ENCODE measurements around the gene KIF26A.

Gene KIF26A

DNA sequence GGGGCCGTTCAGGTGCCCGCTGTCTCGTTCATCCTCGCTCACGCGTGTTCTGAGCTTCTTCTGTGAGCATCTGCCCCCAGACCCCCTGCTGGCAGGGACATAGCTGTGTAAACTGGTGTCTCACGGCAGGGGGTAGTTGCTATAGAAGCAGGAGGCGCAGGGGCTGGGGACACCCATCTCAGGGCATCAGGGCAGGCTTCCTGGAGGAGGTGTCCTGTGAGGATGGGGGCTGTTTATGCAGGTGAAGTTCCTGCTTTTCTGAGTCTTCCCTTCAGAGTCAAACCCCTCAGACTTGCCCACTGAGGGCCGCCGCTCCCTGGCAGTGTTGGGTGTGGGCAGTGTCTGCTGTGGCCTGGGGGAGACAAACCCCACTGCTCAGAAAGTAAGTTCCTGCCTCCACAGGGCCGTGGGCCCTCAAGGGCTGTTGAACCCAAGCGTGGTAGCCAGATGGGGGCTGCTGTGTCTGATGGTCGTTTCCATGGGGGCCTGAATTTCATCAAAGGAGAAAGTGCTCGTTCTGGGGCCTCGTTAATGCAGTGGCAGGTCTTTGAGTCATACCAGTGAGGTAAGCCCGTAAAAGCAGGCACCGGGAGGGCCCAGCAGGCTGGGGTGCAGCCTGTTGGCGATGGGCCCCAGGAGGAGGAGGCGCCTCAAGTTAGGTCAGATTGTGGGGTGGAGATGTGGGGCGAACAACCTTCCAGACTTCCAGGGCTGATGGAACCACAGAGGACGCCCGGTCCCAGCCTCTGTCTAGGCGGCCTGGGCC lies 23.4 kb downstream of the KIF26A start:
- no peak for DNase-seq

- no peak for DNase-seq
Observed at GRCh38 chr14:104162495-104162894, 24.1 kb downstream of the KIF26A start.

DNA sequence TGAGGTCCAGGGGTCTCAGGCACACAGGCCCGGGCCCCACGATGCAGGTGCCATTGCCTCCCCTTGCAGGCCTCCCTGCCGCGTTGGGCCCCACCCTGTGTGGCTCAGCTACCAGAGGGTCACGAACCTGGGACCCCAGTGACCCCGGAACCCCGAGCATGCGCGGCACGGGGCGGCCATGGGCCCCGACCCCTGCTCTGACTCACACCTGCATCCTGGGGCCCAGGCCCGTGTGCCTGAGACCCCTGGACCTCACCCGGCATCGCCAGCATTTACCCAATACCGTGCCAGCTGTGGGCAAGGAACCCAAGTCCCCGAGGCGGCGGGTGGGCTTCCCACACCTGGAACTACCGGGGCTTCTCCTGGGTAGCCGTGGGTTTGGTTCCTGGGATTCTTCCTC lies 25.2 kb downstream of the KIF26A start:
- no peak for DNase-seq

DNA sequence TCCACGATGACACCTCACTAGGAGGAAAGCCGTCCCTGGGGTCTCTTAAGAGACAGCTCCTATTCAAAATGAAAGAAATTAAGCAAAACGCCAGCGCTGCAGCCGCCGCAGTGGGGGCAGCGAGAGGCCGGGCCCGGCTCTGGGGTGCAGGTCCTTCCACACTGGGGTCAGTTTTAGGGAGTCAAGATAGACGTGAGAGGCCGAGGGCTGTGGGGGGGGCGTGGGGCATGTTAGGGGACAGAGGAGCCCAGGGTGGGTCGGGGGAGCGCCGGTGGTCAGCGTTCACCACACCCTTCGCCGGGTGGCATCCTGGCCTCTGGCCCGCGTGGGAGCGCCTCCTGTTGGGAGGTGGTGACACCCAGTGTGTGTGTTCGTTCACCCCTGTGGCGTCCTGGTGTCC lies 25.7 kb downstream of the KIF26A start:
- no peak for DNase-seq

GRCh38 chr14:104164512-104164911 lies 26.1 kb downstream of the KIF26A start:
- DNase-seq: no peak

- DNase-seq: no peak
Observed at GRCh38 chr14:104166698-104167097, 28.3 kb downstream of the KIF26A start.

DNA sequence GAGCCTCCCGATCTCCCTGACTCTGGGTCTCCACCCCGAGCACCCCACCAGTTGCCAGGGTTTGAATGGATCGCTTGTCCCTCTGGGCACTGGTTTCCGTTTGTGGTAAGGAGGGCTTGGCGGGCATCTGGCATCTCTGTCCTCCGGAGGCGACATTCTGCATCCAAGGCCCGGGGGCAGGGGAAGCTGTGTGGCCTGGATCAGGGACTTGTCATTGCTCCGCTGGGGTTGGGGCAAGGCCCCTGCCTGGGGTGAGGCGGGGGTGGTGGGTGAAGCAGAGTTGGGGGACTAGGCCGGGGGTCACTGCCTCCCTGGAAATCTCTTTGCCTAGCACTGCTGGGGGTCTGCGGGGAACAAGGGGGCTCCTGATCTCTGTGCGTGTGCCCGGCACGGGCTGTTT lies 30.2 kb downstream of the KIF26A start:
- DNase-seq: no peak

GRCh38 chr14:104169005-104169698 lies 30.8 kb downstream of the KIF26A start:
- DNase-seq: no peak

DNA sequence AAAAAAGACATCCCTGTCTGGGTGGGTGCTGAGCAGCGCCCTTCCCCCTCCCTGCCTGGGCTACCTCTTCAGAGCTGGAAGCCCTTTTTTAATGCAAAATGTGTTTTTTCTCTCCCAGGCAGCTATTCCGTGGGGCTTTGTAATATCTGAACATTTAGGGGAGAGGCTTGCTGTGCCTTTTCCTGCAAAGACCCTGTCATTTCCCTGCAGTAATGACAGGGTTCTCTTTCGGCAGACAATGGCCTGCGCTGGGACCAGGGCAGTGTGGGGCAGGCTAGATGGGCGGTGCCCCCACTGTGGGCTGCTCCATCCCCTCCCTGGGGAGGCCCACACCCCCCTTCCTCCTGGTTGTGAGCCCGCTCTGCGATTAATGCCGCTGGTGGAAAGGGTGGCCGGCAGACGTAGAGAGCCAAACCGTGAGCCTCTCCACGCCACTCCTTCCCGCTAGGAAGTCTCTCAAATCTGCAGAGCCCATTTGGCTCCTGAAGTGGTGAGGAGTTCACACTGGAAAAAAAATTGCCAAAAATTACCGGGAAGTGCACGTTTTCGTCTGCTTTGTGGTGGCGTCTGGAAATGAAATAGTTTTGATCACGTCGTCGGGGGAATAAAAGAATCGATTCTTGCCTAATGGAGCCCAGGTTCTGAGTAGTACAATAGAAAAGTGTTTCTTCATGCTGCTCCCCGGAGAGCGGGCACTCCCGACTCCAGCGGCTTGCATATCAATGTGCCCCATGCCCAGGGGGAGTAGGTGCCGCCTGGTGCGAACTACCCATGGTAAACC lies 31.5 kb downstream of the KIF26A start:
- DNase-seq: peak; percentile 69

DNA sequence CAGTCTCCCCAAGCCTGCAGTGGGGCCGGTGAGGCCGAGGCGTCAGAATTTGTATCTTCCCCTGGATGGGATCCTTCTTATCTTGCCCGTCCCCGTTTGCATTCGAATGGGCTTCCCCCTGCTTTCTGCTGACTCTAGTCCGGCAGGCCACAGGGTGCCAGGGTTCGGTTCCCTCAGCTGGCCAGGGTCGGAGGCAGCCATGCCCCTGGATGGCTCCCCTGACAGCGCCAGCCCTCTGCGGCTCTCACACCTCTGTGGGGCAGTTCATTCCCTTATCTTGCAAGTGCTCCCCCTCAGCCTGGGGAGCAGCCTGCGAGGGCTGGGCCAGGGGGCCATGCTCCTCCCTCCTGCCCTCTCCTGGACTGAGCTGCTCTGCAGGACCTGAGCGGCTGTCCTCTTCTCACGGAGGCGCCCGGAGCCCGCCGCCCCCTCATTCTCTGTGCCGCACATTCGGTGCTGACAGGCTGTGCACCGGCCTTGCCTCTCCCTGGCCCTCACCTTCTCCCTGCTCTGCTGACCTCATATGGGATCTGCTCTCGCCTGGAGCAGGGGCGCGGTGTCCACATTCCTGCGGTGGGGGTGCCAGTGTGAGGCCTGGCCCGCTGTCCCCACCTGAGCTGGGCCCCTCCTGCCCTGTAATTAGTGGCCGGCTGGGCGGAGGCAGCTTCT lies 32.8 kb downstream of the KIF26A start:
- DNase-seq: no peak

DNA sequence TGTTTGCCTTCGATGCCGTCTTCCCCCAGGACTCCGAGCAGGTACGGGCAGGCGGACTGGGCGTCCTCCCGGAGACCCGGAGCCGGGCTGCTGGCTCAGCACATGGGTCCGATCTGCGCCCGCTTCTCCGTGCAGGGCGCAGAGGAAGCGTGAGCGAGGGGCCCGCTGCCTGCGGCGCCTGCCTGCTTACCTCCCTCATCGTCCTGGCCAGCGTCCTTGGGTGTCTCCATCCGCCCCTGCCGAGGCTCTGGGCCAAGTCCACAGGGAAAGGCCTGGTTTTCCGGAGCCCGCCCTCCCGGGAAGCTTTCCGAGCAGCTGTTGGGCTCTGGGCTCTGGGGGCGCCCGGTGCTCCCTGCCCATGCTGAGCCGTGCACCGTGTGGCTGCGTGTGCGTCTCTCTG lies 33.5 kb downstream of the KIF26A start:
- DNase-seq: no peak

DNA sequence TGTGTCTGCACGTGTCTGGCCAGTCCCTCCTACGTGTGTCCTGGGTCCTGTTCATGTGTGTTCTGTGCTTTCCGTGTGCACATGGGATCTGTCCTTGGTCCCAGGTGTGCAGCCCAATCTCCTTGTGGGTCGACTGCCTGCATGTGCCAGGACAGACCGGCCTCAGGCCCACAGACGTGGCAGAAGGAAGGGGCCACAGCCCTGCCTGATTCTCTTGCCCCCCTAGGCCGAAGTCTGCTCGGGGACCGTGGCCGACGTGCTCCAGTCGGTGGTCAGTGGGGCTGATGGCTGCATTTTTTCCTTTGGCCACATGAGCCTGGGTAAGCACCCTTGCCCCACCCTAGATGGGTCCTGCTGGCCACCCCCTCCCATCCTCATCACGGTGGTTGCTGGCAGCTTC lies 34.0 kb downstream of the KIF26A start:
- DNase-seq: no peak

GRCh38 chr14:104172880-104173279 lies 34.5 kb downstream of the KIF26A start:
- DNase-seq: no peak

DNA sequence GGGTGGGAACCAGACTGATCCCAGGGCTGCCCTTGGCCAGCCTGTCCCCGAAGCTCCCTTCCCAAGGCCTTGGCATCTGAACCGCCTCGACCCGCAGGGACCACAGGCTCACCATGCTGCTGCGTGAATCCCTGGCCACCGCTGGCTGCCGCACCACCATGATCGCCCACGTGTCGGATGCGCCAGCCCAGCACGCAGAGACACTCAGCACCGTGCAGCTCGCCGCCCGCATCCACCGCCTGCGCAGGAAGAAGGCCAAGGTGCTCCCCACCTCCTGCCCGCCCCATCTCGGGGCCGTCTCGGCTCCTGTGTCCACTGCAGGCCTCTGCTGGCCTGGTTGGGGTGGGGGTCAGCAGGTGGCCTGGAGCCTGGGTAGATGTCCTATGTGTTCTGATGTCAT lies 35.7 kb downstream of the KIF26A start:
- no peak for DNase-seq

- DNase-seq: no peak
Observed at GRCh38 chr14:104175041-104175440, 36.7 kb downstream of the KIF26A start.

DNA sequence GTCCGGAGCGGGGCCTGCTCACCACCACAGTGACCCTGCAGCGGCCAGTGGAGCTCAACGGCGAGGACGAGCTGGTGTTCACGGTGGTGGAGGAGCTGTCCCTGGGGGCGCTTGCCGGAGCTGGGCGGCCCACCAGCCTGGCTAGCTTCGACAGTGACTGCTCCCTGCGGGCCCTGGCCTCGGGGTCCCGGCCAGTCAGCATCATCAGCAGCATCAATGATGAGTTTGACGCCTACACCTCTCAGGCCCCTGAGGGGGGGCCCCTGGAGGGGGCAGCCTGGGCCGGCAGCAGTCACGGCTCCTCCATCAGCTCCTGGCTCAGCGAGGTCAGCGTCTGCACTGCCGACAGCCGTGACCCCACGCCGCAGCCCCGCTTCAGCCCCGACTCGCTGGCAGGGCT lies 37.4 kb downstream of the KIF26A start:
- no peak for DNase-seq

- no peak for DNase-seq
Observed at GRCh38 chr14:104176611-104177010, 38.2 kb downstream of the KIF26A start.

GRCh38 chr14:104177411-104177810 lies 39.0 kb downstream of the KIF26A start:
- no peak for DNase-seq

DNA sequence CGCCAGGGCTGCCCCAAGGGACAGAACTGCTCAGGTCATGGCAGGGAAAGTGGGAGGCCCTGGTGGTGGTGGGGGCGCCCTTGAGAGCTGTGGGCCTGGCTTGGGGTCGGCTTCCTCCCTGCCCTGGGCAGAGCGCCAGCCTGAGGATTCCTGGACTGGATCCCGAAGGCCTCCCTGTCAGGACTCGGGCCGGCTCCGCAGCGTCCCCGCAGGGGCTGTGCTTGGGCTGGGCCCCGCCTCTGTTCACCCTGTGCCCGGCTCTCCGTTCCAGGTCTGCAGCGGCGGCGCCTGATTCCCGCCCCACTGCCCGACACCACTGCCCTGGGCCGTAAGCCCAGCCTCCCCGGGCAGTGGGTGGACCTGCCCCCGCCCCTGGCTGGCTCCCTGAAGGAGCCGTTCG lies 39.9 kb downstream of the KIF26A start:
- DNase-seq: no peak

DNA sequence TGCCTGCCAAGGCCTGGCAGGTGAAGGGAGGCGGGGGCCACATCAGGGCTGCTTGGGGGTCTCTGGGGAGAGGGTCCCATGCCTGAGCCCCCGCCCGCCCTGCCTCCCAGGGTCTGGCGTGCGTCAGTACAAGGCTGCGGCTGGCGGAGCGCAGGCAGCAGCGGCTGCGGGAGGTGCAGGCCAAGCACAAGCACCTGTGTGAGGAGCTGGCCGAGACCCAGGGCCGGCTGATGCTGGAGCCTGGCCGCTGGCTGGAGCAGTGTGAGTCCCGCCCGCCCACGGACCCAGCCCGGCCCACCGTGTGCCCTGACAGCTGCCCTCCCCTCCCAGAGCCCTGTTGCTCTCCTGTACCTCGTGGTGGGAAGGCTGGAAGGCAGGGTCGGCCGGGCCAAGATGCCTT lies 40.7 kb downstream of the KIF26A start:
- DNase-seq: no peak

DNA sequence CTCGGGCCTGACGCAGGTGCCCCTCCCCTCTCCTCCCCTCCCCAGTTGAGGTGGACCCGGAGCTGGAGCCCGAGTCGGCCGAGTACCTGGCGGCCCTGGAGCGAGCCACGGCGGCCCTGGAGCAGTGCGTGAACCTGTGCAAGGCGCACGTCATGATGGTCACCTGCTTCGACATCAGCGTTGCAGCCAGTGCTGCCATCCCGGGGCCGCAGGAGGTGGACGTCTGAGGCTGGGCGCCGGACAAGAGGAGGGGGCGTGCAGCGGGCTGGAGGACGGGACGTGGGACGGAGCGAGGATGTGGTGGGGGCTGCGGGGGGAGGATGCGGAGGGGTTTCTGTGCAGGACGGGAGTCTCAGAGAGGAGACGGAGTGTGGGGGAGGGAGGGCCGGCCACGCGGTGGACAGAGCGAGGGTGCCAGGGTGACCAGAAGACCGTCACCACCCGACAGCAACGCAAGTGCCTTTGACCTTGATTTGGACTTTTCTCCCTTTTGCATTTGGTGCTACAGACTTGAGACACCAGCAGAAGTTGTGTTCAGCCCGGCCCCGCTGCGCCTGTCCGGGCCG lies 41.3 kb downstream of the KIF26A start:
- no peak for DNase-seq

GRCh38 chr14:104180561-104181165 lies 42.3 kb downstream of the KIF26A start:
- no peak for DNase-seq
